Osteoblast (primary cell): ENCODE measurements around the gene CHD2. TPM values are rescaled to one million over a fixed set of nuclear protein-coding genes. Genes with fewer than 3 reads are reported as not detected.

Experiments
- DNase-seq: peaks from one replicate; pipeline ENCODE4 v3.0.0; 2011; ENCODE audit warnings: low spot score, mixed read lengths; ENCODE audit not compliant: insufficient read length; ENCODE audit errors: missing footprints
- H2AFZ ChIP-seq: 2 replicates; pipeline ENCODE4 v1.6.0; 2011; ENCODE audit warnings: mild to moderate bottlenecking, low read length
- H3K27ac ChIP-seq: 2 replicates; pipeline ENCODE4 v1.5.1; 2011; ENCODE audit warnings: mild to moderate bottlenecking, low read depth, low read length, moderate library complexity
- H3K27me3 ChIP-seq: 2 replicates; pipeline ENCODE4 v1.6.0; 2012; ENCODE audit warnings: mild to moderate bottlenecking, control low read depth, inconsistent platforms, low read length, moderate library complexity; ENCODE audit not compliant: insufficient read depth
- H3K36me3 ChIP-seq: 2 replicates; pipeline ENCODE4 v1.5.1; 2011; ENCODE audit warnings: mild to moderate bottlenecking, low read length, control low read depth, moderate library complexity; ENCODE audit not compliant: insufficient read depth
- H3K4me1 ChIP-seq: 2 replicates; pipeline ENCODE4 v1.5.1; 2011; ENCODE audit warnings: mild to moderate bottlenecking, low read length, control low read depth, moderate library complexity; ENCODE audit not compliant: insufficient read depth
- H3K4me2 ChIP-seq: 2 replicates; pipeline ENCODE4 v1.6.0; 2011; ENCODE audit warnings: mild to moderate bottlenecking, low read length; ENCODE audit not compliant: insufficient read depth
- H3K4me3 ChIP-seq: fragments of 200-600 bp; sonication (generic); 3 replicates; pipeline ENCODE4 v1.5.1; 2012; ENCODE audit warnings: mild to moderate bottlenecking, low read length, inconsistent platforms; ENCODE audit not compliant: insufficient read depth
- H3K79me2 ChIP-seq: 2 replicates; pipeline ENCODE4 v1.6.0; 2012; ENCODE audit warnings: mild to moderate bottlenecking, low read length, control low read depth, inconsistent platforms; ENCODE audit not compliant: insufficient read depth
- H3K9me3 ChIP-seq: 2 replicates; pipeline ENCODE4 v1.5.1; 2011; ENCODE audit warnings: low read depth, low read length, control low read depth
- H4K20me1 ChIP-seq: 2 replicates; pipeline ENCODE4 v1.6.0; 2012; ENCODE audit warnings: mild to moderate bottlenecking, low read length, control low read depth; ENCODE audit not compliant: insufficient read depth
- CTCF ChIP-seq: IDR thresholded peaks from 2 replicates; pipeline ENCODE4 v1.5.1; 2011; ENCODE audit warnings: mild to moderate bottlenecking, low read depth, low read length, moderate library complexity; ENCODE audit errors: extremely low read depth
- total RNA-seq: library from RNA; depleted of rRNA; stranded (reverse); fragments of >200 nt; gene quantifications from 2 replicates; pipeline ENCODE4 v1.2.3, GENCODE V29; 2012

CHD2 gene
- total RNA-seq, 1 donor: 98.8 TPM

GRCh38 chr15:93052090-93052879 is 152.2 kb downstream of the CHD2 start:
- H2AFZ ChIP-seq: no peak overlapping the region
- no peak overlapping the region for H3K4me3 ChIP-seq
- H3K27ac ChIP-seq: no peak overlapping the region
- no peaks in the 10 kb centered on the region for H3K27me3 ChIP-seq
- no peak for DNase-seq
- H3K4me1 ChIP-seq: no peaks in the 10 kb centered on the region
- no peaks in the 10 kb centered on the region for H3K9me3 ChIP-seq
- TF ChIP-seq CTCF: no peak
- no peaks in the 10 kb centered on the region for H3K36me3 ChIP-seq
- H4K20me1 ChIP-seq: no peaks in the 10 kb centered on the region
- H3K4me2 ChIP-seq: no peak overlapping the region
- no peaks in the 10 kb centered on the region for H3K79me2 ChIP-seq

- Histone ChIP-seq H3K27ac (no peak overlapping the region), H3K36me3 (no peaks in the 10 kb centered on the region), H3K79me2 (no peaks in the 10 kb centered on the region), H3K4me1 (no peaks in the 10 kb centered on the region), H3K27me3 (no peaks in the 10 kb centered on the region), H3K9me3 (no peaks in the 10 kb centered on the region), H3K4me2 (no peak overlapping the region), H3K4me3 (no peak overlapping the region), H2AFZ (no peak overlapping the region), H4K20me1 (no peaks in the 10 kb centered on the region)
- no peak for DNase-seq
- TF ChIP-seq CTCF: no peak
Measured at GRCh38 chr15:93055211-93055610, 155.1 kb downstream of the CHD2 start.

- no peak overlapping the region for H3K27ac ChIP-seq
- no peaks in the 10 kb centered on the region for H3K9me3 ChIP-seq
- peak; percentile 65 for DNase-seq
- H4K20me1 ChIP-seq: no peaks in the 10 kb centered on the region
- H3K79me2 ChIP-seq: no peaks in the 10 kb centered on the region
- no peak for TF ChIP-seq CTCF
- H3K36me3 ChIP-seq: no peaks in the 10 kb centered on the region
- H3K4me3 ChIP-seq: no peak overlapping the region
- no peak overlapping the region for H2AFZ ChIP-seq
- no peak overlapping the region for H3K4me2 ChIP-seq
- H3K27me3 ChIP-seq: no peaks in the 10 kb centered on the region
- H3K4me1 ChIP-seq: no peaks in the 10 kb centered on the region
Measured at GRCh38 chr15:93056836-93057235, 156.7 kb downstream of the CHD2 start.

- H3K27me3 ChIP-seq: no peaks in the 10 kb centered on the region
- no peaks in the 10 kb centered on the region for H3K9me3 ChIP-seq
- H2AFZ ChIP-seq: no peak overlapping the region
- H3K27ac ChIP-seq: no peak overlapping the region
- peak; percentile 58 for DNase-seq
- H3K79me2 ChIP-seq: no peaks in the 10 kb centered on the region
- TF ChIP-seq CTCF: no peak
- H3K36me3 ChIP-seq: no peaks in the 10 kb centered on the region
- no peaks in the 10 kb centered on the region for H3K4me1 ChIP-seq
- H3K4me2 ChIP-seq: no peak overlapping the region
- no peaks in the 10 kb centered on the region for H4K20me1 ChIP-seq
- H3K4me3 ChIP-seq: no peak overlapping the region
Measured at GRCh38 chr15:93057618-93058017, 157.5 kb downstream of the CHD2 start.
